ENCODE measurements around the gene KRT15. TPM values are rescaled to one million over a fixed set of nuclear protein-coding genes. Genes with fewer than 3 reads are reported as not detected.

The KRT15 gene
- total RNA-seq, 1 donor from 2014 or later = not detected

DNA sequence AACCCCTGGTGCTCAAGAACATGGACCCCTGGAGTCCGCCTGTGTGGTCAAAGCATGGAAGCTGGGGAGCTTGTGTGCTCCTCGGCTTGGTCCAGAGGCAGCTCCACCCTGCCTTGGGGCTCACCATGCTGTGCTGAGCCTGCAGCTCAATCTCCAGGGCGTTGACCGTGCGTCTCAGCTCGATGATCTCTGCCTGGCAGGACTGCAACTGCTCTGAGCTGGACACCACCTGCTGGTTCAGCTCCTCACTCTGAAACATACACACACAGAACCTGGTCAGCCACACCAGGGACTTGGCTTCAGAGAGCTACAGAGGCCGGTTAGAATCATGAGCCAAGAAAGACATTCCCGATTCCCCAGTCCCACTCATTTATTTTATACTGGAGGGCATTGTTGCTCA lies 40.5 kb downstream of the KRT15 start:
- peaks cover 2% of the 10 kb centered on the region for H3K9me3 Mint-ChIP-seq (ENCODE audit: low read depth)
- H3K27me3 Mint-ChIP-seq (ENCODE audit: low read depth) = peaks cover 3% of the 10 kb centered on the region
- no peak overlapping the region for H3K27ac Mint-ChIP-seq (ENCODE audit: unreplicated experiment)
- H3K4me1 Mint-ChIP-seq (ENCODE audit: low read depth) = no peaks in the 10 kb centered on the region
- TF ChIP-seq, protein P1, sequence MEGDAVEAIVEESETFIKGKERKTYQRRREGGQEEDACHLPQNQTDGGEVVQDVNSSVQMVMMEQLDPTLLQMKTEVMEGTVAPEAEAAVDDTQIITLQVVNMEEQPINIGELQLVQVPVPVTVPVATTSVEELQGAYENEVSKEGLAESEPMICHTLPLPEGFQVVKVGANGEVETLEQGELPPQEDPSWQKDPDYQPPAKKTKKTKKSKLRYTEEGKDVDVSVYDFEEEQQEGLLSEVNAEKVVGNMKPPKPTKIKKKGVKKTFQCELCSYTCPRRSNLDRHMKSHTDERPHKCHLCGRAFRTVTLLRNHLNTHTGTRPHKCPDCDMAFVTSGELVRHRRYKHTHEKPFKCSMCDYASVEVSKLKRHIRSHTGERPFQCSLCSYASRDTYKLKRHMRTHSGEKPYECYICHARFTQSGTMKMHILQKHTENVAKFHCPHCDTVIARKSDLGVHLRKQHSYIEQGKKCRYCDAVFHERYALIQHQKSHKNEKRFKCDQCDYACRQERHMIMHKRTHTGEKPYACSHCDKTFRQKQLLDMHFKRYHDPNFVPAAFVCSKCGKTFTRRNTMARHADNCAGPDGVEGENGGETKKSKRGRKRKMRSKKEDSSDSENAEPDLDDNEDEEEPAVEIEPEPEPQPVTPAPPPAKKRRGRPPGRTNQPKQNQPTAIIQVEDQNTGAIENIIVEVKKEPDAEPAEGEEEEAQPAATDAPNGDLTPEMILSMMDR (IDR thresholded peaks at IDR 0.05) = no peak
- no peak overlapping the region for H3K4me3 Mint-ChIP-seq (ENCODE audit: unreplicated experiment)
- no peaks in the 10 kb centered on the region for H3K36me3 Mint-ChIP-seq (ENCODE audit: low read depth)
- DNase-seq (ENCODE audit: low spot score) = no peak

DNA sequence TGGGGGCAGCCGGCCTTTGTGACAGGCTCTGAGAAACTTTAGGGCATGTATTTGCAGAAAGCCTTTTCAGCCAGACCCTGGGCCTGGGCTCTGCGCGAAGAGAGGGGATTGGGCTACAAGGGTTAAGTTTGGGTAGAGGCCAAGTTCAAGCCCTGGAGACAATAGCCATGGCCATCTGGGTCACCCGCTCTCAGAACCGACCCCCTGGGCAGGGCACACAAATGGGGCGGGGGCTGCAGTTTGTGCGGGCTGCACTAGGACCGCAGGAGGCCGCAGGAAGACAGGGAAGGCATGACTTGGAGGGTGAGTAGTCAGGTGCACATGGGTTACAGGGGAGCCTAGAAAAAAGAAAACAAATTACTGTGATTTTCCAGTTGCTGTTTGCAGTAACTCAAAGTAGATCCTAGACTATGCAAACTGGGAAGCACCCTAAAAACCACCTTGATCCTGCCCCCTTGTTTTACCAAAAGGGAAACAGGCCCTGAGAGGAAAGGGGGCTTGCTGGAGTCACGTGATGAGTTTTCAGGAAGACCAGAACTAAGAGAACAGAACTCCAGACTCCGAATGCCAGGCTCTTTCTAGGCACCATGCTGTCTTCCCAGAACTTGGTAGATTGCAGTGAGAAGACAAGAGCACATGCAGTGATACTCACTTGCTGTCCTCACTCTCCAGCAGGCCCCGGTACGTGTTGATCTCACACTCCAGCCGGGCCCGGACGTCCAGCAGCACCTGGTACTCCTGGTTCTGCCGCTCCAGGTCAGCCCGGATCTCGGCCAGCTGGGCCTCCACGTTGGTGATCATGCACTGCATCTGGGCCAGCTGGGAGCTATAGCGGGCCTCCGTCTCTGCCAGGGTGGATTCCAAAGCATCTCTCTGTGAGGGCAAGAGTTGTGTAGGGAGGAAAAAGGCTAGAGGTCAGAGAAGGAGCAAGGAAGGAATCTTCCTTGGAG lies 41.5 kb downstream of the KRT15 start:
- Mint-ChIP-seq H3K36me3 (ENCODE audit: low read depth) (no peaks in the 10 kb centered on the region), H3K27ac (ENCODE audit: unreplicated experiment) (no peak overlapping the region), H3K4me1 (ENCODE audit: low read depth) (no peaks in the 10 kb centered on the region), H3K9me3 (ENCODE audit: low read depth) (peaks cover 3% of the 10 kb centered on the region), H3K27me3 (ENCODE audit: low read depth) (peaks cover 5% of the 10 kb centered on the region), H3K4me3 (ENCODE audit: unreplicated experiment) (no peak overlapping the region)
- no peak for DNase-seq (ENCODE audit: low spot score)
- TF ChIP-seq, protein P1 (IDR thresholded peaks at IDR 0.05) = no peak

DNA sequence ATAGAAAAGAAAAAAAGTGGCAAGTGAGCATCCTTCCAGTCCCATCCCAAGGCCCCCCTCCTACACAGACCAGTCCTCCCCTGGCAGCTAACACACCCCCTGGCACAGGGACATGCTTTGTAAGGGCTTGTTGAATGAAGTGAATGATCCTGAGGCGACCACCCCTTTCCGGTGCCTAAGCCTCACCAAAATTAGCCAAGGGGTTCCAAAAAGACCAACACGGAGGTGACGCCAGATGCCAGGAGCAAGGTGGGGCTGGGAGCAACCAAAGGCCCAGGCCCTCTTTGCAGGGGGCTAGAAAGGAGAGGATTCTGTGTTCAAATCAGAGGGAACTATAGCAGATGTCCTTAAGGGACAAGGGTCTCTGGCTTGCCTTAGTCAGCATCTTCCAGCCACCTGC lies 43.3 kb downstream of the KRT15 start:
- Mint-ChIP-seq H3K4me1 (ENCODE audit: low read depth) (no peaks in the 10 kb centered on the region), H3K9me3 (ENCODE audit: low read depth) (peaks cover 16% of the 10 kb centered on the region), H3K27me3 (ENCODE audit: low read depth) (peaks cover 2% of the 10 kb centered on the region), H3K36me3 (ENCODE audit: low read depth) (peaks cover 10% of the 10 kb centered on the region), H3K27ac (ENCODE audit: unreplicated experiment) (no peak overlapping the region), H3K4me3 (ENCODE audit: unreplicated experiment) (no peak overlapping the region)
- DNase-seq (ENCODE audit: low spot score) = no peak
- TF ChIP-seq, protein P1 (IDR thresholded peaks at IDR 0.05) = no peak

DNA sequence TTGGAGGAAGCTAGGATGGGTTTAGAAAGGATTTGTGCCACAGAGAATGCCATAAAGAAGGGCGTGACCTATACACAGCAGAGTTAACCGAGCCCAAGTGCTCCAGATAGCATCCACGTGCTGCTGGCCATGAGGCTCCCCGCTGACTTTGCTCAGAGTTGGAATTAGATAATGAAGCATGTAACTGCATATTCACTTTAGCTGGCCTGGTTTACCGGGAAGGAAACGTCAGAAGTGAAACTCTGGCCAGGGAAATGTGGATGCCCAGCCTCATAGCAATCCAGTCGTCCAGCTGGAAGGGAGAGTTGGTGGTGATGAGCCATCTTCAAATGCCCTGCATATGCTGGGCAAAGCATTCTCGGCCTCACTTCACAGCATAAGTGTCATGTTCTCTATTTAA lies 43.8 kb downstream of the KRT15 start:
- H3K9me3 Mint-ChIP-seq (ENCODE audit: low read depth) = peaks cover 16% of the 10 kb centered on the region
- peaks cover 10% of the 10 kb centered on the region for H3K36me3 Mint-ChIP-seq (ENCODE audit: low read depth)
- TF ChIP-seq, protein P1 (IDR thresholded peaks at IDR 0.05) = no peak
- DNase-seq (ENCODE audit: low spot score) = no peak
- H3K4me1 Mint-ChIP-seq (ENCODE audit: low read depth) = no peaks in the 10 kb centered on the region
- H3K27ac Mint-ChIP-seq (ENCODE audit: unreplicated experiment) = no peak overlapping the region
- peaks cover 2% of the 10 kb centered on the region for H3K27me3 Mint-ChIP-seq (ENCODE audit: low read depth)
- H3K4me3 Mint-ChIP-seq (ENCODE audit: unreplicated experiment) = no peak overlapping the region

DNA sequence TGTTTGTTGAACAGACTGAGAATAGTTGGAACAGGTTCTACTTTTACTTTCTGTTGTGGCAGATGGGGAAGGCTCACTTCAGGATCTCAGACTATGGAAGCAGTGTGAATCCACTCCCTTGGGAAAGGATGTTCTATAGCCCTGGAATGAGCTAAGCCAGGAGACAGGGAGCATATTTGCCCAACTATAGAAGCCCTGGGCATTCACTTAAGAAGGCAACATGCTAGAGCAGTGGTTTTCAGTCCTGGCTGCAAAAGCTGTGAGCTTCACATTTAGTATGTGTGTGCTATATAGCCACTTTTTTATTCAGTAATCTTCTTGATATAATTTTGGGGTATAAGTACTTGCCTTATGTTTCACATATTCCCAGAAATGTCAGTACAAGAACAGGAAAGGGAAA lies 50.3 kb downstream of the KRT15 start:
- TF ChIP-seq, protein P1 (IDR thresholded peaks at IDR 0.05) = no peak
- H3K27me3 Mint-ChIP-seq (ENCODE audit: low read depth) = peaks cover 2% of the 10 kb centered on the region
- peaks cover 29% of the 10 kb centered on the region for H3K9me3 Mint-ChIP-seq (ENCODE audit: low read depth)
- no peak for DNase-seq (ENCODE audit: low spot score)
- H3K36me3 Mint-ChIP-seq (ENCODE audit: low read depth) = peaks cover 10% of the 10 kb centered on the region
- H3K4me3 Mint-ChIP-seq (ENCODE audit: unreplicated experiment) = no peak overlapping the region
- peaks cover 13% of the 10 kb centered on the region for H3K4me1 Mint-ChIP-seq (ENCODE audit: low read depth)
- H3K27ac Mint-ChIP-seq (ENCODE audit: unreplicated experiment) = no peak overlapping the region
